ENCODE results near the gene BNIP1.

Gene BNIP1

DNA sequence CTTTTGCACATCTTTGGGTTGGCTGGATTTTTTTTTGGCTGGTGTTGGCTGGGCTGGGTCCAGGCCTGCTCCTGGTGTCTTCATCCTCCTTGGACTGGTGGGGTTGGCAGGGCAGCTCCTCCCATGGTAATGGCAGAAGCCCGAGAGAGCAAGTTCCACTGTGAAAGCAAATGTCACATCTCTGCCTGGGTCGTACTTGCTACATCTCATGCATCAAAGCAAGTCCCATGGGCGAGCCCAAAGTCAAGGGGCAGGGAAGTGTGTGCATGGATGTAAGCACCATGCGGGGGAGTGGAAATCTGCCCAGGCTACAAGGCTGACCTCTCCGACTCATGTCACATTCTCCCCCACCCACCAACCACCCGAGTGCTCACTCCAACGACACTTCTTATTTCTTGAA lies 64.0 kb downstream of the BNIP1 start:
- Mint-ChIP-seq H3K4me3 (no peak overlapping the region), H3K4me1 (ENCODE audit: low read depth) (no peaks in the 10 kb centered on the region)
- DNase-seq (ENCODE audit: low spot score), result no peak

DNA sequence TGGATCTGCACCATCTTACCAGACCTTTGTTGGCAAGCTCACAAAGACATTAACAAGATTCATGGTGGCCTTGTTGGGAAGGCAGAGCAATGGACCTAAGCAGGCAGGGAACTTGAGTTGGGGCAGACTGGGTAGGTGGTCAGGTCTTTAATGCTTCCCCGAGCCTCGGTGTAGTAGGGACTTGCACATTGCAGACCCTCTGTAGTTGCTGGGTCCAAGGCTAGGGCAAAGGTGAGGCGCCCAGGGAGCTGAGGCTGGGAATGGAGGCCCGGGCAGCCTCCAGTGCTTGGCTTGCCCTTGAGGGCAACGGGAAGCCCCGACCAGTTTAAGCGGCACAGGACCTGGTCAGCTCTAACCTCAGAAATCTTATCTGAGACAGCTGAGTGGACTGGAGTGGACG lies 66.5 kb downstream of the BNIP1 start:
- Mint-ChIP-seq H3K36me3 (ENCODE audit: low read depth) (no peaks in the 10 kb centered on the region), H3K4me3 (no peak overlapping the region), H3K27me3 (ENCODE audit: low read depth) (peaks cover 3% of the 10 kb centered on the region)

More for the DNA sequence above, 64.0 kb downstream of the BNIP1 start:
- no peak overlapping the region for H3K27ac Mint-ChIP-seq
- H3K27me3 Mint-ChIP-seq (ENCODE audit: low read depth), result peaks cover 10% of the 10 kb centered on the region
- H3K36me3 Mint-ChIP-seq (ENCODE audit: low read depth), result no peaks in the 10 kb centered on the region
- H3K9me3 Mint-ChIP-seq, result peaks cover 5% of the 10 kb centered on the region

DNA sequence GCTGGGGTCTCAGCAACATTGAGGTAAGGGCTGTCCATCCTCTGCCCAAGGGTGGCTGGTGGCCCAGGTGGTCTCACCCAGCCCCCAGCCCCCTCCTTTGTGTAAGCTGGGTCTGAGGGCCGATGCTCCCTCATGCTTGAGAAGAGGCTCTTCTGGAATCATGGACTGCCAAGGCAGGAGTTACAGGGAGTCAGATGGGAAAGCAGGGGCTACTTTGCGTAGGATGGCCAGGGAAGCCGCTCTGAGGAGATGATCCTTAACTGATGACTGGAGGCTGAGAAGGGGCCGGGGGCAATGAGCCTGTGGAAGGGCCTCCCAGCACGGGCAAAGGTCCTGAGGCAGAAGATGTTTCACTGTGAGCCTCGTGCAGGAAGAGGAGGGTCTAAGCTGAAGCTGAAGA lies 67.0 kb downstream of the BNIP1 start:
- Mint-ChIP-seq H3K36me3 (ENCODE audit: low read depth) (no peaks in the 10 kb centered on the region), H3K9me3 (peaks cover 5% of the 10 kb centered on the region), H3K27me3 (ENCODE audit: low read depth) (peaks cover 3% of the 10 kb centered on the region), H3K4me3 (no peak overlapping the region), H3K27ac (no peak overlapping the region), H3K4me1 (ENCODE audit: low read depth) (no peaks in the 10 kb centered on the region)
- no peak for DNase-seq (ENCODE audit: low spot score)

More for the DNA sequence above, 66.5 kb downstream of the BNIP1 start:
- H3K27ac Mint-ChIP-seq, result no peak overlapping the region
- no peaks in the 10 kb centered on the region for H3K4me1 Mint-ChIP-seq (ENCODE audit: low read depth)
- no peak for DNase-seq (ENCODE audit: low spot score)
- H3K9me3 Mint-ChIP-seq, result peaks cover 5% of the 10 kb centered on the region

DNA sequence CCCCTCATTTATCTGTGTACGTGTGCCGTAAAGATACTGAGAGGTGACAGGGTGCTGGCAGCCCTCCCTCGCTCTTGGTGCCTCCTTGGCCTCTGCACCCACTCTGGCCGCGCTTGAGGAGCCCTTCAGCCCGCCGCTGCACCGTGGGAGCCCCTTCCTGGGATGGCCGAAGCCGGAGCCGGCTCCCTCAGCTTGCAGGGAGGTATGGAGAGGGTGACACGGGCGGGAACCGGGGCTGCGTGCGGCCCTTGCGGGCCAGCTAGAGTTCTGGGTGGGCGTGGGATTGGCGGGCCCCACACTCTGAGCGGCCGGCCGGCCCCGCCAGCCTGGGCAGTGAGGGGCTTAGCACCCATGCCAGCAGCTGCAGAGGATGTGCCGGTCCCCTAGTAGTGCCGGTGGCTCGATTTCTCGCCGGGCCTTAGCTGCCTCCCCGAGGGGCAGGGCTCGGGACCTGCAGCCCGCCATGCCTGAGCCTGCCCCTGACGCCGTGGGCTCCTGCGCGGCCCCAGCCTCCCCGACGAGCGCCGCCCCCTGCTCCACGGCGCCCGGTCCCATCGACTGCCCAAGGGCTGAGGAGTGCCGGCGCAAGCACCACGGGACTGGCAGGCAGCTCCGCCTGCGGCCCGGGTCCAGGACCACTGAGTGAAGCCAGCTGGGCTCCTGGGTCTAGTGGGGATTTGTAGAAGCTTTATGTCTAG lies 69.1 kb downstream of the BNIP1 start:
- Mint-ChIP-seq H3K36me3 (ENCODE audit: low read depth) (no peaks in the 10 kb centered on the region), H3K4me1 (ENCODE audit: low read depth) (no peaks in the 10 kb centered on the region), H3K27me3 (ENCODE audit: low read depth) (peaks cover 10% of the 10 kb centered on the region)

More for the DNA sequence above, 69.1 kb downstream of the BNIP1 start:
- H3K9me3 Mint-ChIP-seq, result peaks cover 5% of the 10 kb centered on the region
- H3K4me3 Mint-ChIP-seq, result no peak overlapping the region
- DNase-seq (ENCODE audit: low spot score), result no peak
- no peak overlapping the region for H3K27ac Mint-ChIP-seq

Measured in T-helper 2 cell treated with Interferon-gamma antibody and Interleukin-4, amounts not matched to agents 5 μg/mL and 100 μg/mL, for 36 hours (primary cell).